Inferior parietal cortex (tissue), 1 donor: ENCODE data around the gene PMEPA1.

Experiments used
- DNase-seq: peaks from one replicate; pipeline ENCODE4 v3.0.0-alpha.2; 2016; ENCODE audit errors: extremely low spot score

PMEPA1 gene

DNA sequence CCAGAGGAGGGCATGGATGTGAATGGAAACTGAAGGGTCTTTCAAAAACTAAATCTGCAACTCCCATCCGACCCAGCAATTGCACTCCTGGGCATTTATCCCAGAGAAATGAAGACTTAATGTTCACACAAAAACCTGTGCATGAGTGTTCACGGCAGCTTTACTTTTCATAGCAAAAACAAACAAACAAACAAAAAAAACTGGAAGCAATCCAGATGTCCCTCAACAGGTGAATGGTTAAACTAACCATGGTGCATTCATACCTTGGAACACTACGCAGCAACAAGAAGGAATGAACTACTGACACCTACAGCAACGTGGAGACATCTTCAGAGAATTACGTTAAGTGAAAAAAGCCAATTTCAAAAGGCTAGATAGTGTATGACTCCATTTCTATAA lies 32.2 kb downstream of the PMEPA1 start:
- no peak for DNase-seq

GRCh38 chr20:57676589-57677583 lies 32.9 kb downstream of the PMEPA1 start:
- no peak for DNase-seq

GRCh38 chr20:57675773-57676172 lies 34.0 kb downstream of the PMEPA1 start:
- DNase-seq: no peak

- no peak for DNase-seq
Observed at GRCh38 chr20:57672953-57673575, 36.8 kb downstream of the PMEPA1 start.

DNA sequence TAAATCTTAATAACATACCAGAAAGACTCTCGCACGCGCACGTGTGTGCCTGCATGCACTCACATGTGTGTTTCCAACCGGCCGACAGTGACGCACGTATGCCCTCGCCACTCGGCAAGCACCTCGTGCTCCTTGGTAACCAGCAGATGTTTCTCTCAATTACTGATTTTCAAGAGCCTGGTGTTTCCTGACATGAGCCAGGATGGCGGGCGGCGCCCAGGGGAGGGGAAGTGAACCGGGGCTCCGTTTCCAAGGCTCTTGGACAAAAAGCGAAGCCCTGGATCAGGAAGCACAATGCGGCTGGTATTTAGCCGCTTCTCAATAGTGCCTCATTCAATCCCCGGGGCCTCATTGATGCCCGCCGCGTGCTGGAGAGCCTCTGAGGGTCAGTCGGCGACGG lies 37.7 kb downstream of the PMEPA1 start:
- DNase-seq: no peak

DNA sequence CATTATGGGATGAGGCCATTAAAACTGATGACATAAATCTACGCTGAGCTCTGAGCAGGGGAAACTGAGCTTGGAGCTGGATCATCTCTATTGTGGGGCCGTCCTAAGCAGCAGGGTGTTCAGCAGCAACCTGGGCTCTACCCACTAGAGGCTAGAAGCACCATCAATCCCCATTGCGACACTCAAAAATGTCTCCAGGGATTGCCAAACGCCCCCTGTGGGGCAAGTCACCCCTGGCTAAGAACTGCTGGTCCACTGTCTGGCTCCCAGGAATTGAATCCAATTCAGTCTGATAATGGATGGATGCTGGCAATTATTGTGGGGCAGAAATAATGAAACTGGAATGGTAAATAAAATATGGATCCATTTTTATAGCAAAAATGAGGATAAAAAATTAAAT lies 38.2 kb downstream of the PMEPA1 start:
- DNase-seq: no peak

DNA sequence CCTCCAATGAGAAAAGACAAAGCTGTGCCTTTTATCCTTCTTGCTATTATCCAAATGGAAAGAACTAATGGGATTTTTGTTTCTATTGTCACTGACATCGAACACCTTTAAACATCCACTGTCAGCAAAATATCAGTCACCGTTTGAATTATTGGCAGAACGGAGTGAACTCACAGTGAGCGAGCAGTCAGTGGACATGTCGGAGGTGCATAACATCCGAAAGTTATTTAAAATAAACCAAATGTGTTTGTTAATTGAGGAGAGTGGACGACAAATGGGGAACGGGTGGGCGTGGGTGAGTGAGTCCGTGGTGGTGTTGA lies 38.8 kb downstream of the PMEPA1 start:
- DNase-seq: no peak

- no peak for DNase-seq
Observed at GRCh38 chr20:57670288-57671071, 39.3 kb downstream of the PMEPA1 start.

DNA sequence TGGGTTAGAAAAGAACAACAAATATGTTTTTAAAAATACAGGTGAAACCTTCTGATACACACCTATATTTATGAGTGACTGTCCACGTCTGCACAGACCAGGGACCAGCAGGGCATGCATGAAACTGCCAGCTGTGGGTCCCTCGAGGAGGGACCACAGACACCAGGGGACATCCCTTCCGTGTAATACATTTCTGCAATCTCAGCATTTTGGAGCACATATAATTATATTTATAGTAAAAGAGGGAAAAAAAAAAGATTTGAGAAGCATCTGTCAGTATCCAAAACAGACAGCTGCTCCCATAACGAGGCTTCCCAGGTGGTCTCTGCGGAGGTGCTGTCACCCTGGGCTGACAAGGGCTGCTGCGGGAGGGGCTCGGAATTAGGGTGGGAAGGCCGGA lies 40.2 kb downstream of the PMEPA1 start:
- DNase-seq: no peak

DNA sequence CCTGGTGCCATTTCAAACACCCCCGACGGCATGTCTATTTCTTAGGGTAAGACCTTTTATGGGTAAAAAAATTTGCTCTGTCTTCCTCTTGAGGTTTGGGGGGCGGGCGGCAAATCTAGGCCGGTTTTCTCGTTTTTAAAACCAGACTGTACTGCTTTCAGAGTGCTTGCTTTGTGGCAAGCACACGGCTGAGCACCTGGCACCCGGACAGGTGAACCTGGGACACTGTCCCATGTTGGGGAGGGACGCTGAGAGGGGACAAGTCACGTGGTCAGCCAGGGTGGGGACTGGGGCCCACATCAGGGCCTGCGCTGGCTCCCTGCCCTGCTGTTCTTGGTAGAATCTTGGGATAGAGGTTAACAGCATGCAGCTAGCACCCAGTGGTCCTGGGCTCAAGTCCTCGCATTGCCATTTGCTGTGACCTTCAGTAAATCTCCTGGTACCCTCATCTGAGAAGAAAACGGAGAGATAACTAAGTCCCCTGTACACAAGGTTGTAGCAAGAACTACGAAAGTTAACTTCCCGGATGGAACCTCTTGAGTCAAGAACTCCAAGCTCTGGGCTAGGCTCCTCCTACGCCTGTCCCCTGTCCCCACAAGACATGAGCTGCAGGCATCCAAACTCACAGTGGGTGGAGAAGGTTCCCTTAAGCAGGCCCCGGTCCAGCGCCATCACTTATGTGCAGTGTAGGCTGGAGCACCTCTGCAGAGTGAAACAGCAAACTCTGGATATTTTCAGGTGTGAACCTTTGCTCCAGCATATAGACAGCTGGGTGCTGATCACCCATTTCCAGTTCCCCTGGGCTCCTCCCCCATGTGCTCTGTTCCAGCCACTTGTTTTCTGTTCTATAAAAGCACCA lies 41.7 kb downstream of the PMEPA1 start:
- DNase-seq: no peak

DNA sequence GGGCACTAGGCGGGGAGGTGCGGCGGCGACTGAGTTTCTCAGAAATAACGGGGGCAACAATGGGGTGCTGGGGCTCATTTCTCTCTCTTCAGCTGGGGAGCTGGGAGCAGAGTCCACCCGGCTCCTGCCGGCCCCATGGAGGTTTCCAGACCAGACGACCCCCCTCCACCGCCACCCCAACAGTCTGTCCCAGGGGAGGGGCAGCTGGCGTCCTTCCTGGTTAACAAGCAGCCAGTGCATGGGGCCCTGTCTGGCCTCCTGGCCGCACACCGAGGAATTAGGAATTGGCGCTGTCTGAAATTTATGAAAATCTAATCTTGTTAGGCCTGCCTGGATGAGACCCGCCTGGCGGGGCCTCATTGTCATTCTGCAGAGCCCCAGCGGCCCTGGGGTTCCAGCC lies 42.4 kb downstream of the PMEPA1 start:
- no peak for DNase-seq

- no peak for DNase-seq
Observed at GRCh38 chr20:57666834-57667157, 43.0 kb downstream of the PMEPA1 start.

DNA sequence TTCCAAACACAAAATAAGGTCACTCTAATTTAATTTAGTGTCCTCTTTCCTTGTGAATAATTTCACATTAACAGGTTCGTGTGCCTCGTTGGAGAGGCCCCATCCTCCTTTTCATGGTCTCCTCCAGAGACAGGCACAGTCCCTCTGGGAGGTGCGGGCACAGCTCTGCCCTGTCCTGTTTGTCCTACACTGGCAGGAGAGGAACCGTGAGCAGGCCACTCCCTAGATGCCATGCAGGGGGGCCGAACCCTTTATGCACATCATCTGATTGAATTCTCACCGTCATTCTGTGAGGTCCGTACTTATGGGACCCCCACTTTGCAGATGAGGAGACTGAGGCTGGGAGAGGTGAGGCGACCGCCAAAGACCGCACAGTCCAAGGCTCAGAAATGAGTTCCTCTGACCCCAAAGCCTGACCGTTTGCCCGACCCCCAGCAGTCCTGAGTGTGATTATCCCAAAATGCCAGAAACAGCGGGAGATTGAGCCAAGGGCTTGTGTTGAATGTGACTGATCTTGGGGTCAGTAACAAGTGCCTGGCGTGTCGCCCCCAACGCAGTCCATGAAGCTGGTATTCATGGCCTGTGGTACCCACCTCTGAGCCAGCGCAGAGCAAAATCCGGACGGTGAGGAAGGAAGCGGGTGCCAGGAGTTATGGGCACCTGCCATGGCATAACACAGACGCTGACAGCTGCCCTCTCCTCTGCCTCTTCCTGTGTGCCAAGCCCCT lies 43.5 kb downstream of the PMEPA1 start:
- DNase-seq: no peak

- DNase-seq: no peak
Observed at GRCh38 chr20:57665589-57665971, 44.2 kb downstream of the PMEPA1 start.

DNA sequence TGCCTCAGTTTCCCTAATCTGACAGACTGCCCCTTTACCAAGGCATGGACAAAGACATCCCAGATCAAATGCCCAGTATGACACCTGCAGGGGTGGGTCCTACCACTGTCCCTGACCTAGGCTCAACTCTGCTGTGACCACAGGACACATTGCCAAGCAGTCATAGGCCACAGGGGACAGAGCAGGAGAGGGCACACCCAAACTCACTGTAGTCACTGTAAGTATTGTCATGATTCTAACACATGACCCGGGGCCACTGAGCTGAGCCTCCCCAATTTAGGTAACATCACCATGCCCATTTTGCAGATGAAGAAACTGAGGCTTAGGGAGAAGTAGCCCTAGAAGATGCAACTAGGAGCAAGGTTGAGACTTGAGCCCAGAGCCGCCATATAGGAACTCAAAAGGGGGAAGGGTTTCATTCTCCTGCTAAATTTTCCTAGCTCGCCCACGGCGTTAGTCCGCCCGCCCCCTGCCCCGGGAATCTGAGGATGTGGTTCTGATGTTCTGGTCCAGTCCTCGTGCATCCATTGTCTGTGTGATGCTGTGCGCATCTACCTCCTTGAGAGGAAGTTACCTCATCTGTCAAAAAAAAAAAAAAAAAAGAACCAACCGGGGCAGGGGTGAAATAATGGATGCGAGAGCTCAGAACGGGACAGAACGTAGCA lies 44.8 kb downstream of the PMEPA1 start:
- DNase-seq: no peak

DNA sequence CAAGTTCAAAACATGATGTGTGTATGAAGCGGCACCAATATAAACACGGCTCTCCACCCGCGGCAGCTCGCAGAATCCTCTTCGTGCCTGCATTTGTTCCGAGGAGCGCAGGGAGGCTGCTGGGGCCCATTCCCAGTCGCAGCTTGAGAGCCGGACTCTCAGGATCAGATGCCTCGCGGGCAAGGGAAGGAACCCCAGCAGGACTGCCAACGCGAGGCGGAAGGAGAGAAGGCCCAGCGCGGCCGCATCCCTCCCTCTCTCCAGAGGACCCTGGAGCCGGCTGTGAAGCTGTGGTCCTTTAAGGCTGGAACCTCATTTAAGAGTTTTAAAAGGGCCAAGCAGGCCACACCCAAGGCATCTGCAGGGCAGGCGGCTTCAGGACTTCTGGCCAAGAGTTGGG lies 45.3 kb downstream of the PMEPA1 start:
- no peak for DNase-seq

GRCh38 chr20:57663681-57664451 lies 45.9 kb downstream of the PMEPA1 start:
- no peak for DNase-seq

- no peak for DNase-seq
Observed at GRCh38 chr20:57663241-57663640, 46.6 kb downstream of the PMEPA1 start.

- DNase-seq: no peak
Observed at GRCh38 chr20:57662456-57663240, 47.2 kb downstream of the PMEPA1 start.
